HG03571 (cell line): ENCODE results near the gene TNFRSF14.

Experiments used
- ATAC-seq: cut with Tn5 transposase; IDR thresholded peaks from one replicate; pipeline ENCODE4 v1.9.1; 2021; ENCODE audit not compliant: unreplicated experiment

TNFRSF14 gene

DNA sequence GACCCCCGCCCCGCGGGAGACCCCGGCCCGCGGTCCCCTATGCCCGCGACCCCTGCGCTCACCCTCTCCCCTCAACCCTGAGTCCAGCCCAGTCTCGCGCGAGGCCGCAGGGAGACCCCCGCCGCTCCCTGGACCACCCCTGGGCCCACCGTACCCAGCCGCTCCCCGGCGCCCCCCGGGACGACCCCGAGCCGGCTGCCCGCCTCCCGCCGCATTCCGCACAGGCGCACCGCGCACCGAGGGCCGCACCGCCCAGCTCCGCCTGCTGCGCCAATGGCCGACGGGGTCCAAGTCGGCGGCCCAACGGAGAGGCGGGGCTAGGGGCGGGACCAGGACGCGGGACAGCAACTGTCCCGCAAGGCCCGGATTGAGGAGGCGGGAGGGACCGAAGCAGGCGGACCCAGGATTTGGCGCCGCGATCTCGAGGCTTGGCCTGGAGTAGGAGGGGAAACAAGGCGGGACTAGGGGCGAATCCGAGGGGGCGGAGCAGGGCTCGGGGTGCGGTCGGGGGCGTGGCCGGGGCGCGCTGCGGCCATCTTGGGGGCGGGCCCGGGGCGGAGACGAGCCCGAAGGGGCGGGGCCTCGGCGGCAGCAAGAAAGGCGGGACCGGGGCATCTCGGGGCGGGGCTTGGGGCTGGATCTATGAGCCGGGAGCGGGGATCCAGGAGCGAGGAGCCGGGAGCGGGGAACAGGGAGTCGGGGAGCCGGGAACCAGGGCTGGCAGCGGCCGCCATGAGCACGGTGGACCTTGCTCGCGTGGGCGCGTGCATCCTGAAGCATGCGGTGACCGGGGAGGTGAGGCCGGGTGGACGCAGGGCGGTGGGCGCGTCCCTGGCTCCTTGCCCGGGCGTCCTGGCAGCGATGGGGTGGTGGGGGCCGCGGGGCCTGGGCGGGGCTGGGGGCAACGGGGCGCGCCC, 30.2 kb downstream of the TNFRSF14 start, which contains the start of gene PRXL2B:
PRXL2B (plus strand) TSS at position 624 of the 917 bp plus-strand sequence; CDS start at position 733, 109 bp downstream.
- ATAC-seq = peak; percentile 52

- no peak for ATAC-seq
Observed at GRCh38 chr1:2587071-2587859, 31.1 kb downstream of the TNFRSF14 start.

DNA sequence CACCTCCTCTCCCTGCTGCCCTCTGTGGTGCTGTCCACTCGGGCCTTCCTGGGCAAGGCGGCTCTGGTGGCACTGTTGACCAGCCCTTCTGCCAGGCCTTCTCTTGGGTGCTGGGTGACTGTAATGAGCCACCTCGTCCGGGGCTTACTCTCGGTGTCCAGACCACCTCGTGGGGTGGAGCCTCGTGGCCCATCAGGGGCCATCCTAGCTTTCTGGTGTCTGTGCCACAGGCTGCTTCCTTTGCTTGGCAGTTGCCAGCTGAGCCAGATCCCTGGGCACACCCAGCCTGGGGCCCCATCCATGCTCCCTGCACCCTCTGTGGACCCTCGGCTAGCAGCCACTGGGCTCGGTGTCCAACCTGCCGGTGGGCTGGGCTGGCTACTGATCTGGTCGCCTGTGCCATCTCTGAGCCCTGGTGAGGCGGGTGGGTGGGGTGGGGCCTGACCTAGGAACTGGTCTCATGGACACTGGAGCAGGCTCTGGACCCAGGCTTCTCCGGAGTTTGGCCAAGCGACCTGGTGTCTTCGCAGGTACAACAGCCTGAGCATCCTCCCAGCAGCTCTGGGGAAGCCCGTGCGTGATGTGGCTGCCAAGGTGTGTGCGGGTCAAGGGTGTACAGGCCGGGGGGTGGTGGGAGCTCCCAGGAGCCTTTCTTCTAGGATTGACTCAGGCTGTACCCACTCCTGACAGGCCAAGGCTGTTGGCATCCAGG, 31.8 kb downstream of the TNFRSF14 start:
- ATAC-seq = no peak

DNA sequence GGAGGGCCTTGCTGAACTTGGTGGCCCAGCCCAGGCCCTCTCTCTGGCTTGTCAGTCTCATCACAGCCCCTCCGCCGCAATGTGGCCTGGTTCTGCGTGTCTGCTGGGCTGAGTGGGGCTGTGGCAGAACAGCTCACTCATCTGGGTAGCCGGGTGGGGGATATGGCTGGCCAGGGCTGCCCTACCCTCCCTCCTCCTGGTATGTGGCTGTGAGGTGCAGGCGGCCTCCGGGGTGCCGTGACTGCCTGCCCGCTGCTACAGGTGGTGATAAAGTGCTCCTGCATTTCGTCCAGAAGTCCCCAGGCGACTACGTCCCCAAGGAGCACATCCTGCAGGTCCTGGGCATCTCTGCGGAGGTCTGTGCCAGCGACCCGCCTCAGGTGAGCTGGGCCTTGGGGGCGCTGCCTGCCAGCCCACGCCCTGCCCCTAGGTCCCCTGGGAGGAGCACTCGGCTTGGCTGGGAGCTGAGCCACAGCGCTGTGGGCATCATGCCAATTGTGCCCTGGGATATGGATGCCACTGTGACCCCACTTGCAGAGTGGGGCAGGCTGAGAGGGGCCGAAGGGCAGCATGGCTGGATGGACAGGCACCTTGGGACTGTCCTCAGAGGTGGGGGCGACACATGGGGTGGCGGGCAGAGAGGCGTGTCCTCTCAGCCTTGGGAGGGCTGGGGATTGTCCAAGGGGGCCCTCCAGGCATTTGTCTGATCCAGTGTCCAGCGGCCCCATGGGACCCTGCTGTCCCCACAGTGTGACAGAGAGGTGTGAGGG, 32.7 kb downstream of the TNFRSF14 start:
- no peak for ATAC-seq

GRCh38 chr1:2589431-2590232, 33.5 kb downstream of the TNFRSF14 start:
- no peak for ATAC-seq

DNA sequence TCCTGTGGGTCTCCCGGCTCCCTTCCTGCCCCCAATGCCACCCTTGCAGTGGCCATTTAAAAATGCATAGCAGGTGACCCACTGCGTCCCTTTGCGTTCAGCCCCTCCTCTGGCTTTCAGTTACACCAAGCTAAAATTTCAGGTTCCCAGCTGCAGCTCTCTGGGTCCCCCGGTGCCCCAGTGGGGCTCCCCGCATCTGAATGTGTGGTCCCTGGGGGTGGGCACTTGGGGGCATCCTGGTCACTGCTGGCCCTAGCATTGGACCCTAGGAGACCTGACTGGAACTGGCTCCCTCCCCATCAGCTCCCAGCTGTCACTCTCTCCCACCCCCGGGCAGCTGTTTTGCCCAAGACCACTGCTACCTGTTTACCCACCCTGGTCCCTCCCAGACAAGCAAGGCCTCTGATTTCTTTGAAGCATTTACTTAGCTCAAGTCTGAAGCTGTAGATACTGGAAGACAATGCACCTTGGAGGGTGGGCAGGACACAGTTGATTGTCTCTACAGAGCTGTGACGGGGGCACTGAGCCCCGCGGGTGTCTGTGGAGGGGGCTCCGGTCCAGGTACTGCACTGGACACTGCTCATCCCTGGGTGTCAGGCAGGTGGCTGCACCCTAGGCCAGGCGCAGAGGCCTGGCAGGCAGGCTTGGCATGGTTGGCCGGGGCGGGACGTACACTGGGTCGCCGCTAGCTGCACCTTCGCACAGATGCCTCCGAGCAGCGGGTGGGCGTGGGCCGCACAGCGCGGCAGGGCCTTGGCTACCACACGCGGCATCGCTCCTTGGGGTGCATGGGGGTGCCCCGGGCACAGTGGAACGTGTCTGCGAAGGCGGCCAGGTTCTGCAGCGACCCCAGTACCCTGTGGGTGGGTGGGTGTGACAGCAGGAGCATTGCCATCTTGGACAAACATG, 34.3 kb downstream of the TNFRSF14 start:
- no peak for ATAC-seq

GRCh38 chr1:2591233-2591580, 35.0 kb downstream of the TNFRSF14 start:
- ATAC-seq = no peak

DNA sequence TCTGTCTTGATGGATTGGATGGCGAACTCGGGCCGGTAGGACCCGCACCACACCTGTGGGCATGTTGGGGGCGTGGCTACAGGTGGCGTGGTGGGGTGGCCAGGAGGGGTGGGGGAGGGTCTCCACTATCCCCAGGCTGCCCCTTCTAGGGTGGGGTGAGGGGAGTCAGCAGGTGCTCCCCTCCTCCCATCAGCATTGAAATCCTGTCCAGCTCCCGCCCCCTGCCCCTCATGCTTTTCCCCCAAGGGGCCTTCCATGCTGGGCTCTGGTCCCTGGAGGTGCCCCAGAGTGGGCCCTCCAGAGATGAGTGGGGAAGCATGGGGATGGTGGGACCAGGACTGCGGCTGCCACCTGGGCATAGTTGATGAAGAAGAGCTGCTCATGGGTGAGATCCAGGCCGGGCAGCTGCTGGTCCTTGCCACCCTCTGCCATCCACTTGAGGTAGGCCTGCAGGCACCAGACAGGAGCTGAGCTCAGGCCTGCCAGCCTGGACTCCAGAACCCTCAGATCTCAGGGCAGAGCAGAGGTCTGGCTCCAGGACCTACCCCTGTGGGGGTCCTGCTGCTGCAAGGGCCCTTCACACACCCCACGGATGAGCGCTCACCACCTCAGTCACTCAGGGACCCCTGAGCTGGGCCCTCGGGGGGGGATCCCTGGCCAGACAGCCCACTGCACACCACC, 35.5 kb downstream of the TNFRSF14 start:
- no peak for ATAC-seq

DNA sequence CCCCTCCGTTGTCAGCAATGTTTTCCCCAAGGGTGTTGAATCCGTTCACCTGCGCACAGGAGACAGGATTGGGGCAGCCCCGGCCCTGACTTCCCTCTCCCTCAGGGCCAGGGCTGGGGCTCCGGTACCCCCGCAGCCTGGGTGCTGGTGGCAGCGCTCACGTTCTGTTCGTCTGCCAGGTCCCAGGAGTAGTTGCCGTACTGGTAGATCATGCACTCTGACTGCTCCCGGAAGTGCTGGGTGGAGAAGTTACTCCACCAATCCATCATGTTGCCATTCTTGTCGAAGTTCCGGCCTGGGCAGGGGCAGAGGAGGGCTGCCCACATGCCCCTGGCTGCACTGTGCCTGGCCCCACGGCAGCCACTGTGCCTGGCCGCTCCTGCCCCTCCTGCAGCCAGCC, 36.5 kb downstream of the TNFRSF14 start:
- ATAC-seq = no peak

- ATAC-seq = no peak
Observed at GRCh38 chr1:2593251-2593878, 37.2 kb downstream of the TNFRSF14 start.

GRCh38 chr1:2594001-2594640, 38.0 kb downstream of the TNFRSF14 start:
- no peak for ATAC-seq

GRCh38 chr1:2594641-2595131, 38.5 kb downstream of the TNFRSF14 start:
- no peak for ATAC-seq

DNA sequence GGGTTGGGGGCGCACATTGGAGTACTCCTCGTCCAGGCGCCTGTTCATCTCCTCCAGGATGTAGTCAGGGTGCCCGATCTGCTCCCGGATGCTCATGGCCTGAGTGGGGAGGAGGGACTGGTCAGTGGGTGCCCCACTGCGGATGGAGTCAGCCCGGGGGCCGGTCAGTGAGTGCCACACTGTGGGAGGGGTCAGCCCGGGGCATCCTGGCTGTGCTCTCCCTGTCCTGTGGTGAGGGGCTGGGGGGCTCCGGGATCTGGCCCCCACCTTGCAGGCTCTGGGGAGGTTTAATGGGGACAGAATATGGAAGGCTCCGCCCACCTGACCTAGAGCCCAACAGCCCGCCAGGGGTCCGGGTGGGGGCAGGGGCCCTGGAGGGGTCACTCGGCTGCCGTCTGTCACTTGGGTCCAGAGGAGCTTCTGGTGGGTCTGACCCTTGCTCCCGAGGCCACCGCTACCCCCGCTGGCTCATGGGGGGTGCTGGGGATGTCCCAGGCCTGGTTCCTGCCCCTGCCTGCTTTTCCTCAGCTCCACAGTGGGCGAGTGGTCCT, 39.2 kb downstream of the TNFRSF14 start:
- no peak for ATAC-seq

DNA sequence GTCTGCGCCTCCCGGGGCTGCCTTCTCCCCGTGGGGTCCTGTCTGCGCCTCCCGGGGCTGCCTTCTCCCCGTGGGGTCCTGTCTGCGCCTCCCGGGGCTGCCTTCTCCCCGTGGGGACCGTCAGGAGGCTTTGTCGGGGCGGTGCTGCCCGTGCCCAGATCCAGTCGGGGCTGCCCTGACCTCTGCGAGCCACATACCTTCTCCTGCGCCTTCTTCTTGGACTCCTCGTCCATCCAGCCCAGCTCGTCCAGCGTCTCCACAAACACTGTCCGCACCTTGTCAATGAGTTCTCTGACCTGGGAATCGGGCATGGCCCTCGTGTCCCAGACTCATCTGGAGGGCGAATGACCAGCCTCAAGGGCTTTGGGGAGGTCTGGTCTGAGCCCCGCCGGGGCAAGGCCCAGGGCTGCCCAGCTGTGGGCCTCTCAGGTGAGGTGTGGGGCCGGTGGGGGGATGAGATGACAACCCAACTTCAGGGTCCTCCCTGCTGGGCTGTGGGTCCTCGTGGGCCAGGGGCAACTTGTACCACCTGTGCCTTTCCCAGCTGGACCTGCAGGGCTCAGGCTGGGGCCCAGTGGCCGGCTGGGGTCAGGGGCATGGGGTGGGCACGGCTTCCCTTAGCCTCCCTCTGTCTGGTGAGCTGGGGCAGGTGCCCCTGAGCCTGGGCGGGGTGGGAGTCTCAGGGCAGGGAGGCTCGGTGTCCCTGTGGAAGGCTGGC, 39.8 kb downstream of the TNFRSF14 start:
- no peak for ATAC-seq

- no peak for ATAC-seq
Observed at GRCh38 chr1:2596530-2597333, 40.6 kb downstream of the TNFRSF14 start.
